Uterus (tissue), 4 donors: ENCODE data around the gene GPR68. TPM values are rescaled to one million over a fixed set of nuclear protein-coding genes. Genes with fewer than 3 reads are reported as not detected.

Experiments
- DNase-seq, 2 donors: peaks; one replicate each; pipeline ENCODE4 v3.0.0-alpha.2; 2019 to 2020
- H3K27ac ChIP-seq, 2 donors: fragments of 200-600 bp; sonication (generic); 1 replicate in 1 of 2; 2 replicates in 1 of 2; pipeline ENCODE4 v1.5.1; 2016 to 2018
- H3K27me3 ChIP-seq, 2 donors: fragments of 200-600 bp; sonication (generic); one replicate each; pipeline ENCODE4 v1.5.1; 2018 to 2019; ENCODE audit warnings: control low read depth in 1 of 2
- H3K36me3 ChIP-seq, 2 donors: fragments of 200-600 bp; sonication (generic); one replicate each; pipeline ENCODE4 v1.5.1; 2019; ENCODE audit warnings: control low read depth in 1 of 2
- H3K4me1 ChIP-seq, 2 donors: fragments of 200-600 bp; sonication (generic); one replicate each; pipeline ENCODE4 v1.5.1; 2018 to 2019; ENCODE audit warnings: control low read depth in 1 of 2
- H3K4me3 ChIP-seq, 2 donors: fragments of 200-600 bp; sonication (generic); 1 replicate in 1 of 2; 2 replicates in 1 of 2; pipeline ENCODE4 v1.5.1; 2018 to 2019; ENCODE audit warnings: mild to moderate bottlenecking in 1 of 2
- H3K9me3 ChIP-seq, 2 donors: fragments of 200-600 bp; sonication (generic); one replicate each; pipeline ENCODE4 v1.5.1; 2019; ENCODE audit warnings: control low read depth in 1 of 2
- CTCF ChIP-seq, 4 experiments: fragments of 200-600 bp in 2 of 4; fragments of 450-650 bp in 2 of 4; sonication (generic) in 2 of 4; IDR thresholded peaks; one replicate each; pipeline ENCODE4 v1.5.1; 2016 to 2019; ENCODE audit warnings: antibody characterized with exemption in 4 of 4, mild to moderate bottlenecking in 2 of 4, moderate library complexity in 1 of 4
- POLR2A ChIP-seq, 2 donors: fragments of 450-650 bp; IDR thresholded peaks; one replicate each; pipeline ENCODE4 v1.6.1; 2016; ENCODE audit warnings: antibody characterized with exemption in 2 of 2, mild to moderate bottlenecking in 1 of 2, moderate library complexity in 1 of 2
- intact Hi-C: fragments of 100-400 bp; cut with DNase I; formaldehyde crosslinking; loops from one replicate; pipeline ENCODE4 v1.15.1; 2023; ENCODE audit warnings: low total_unique reads
- total RNA-seq, 4 donors: library from RNA; depleted of rRNA in 3 of 4; stranded (reverse); fragments of >200 nt in 3 of 4; gene quantifications; one replicate each; pipeline versions ENCODE4 v1.1.0 to v1.2.4, GENCODE V29; 2014 to 2023
- donor health status: DM: yes; HTN: yes; CAD: no.

The GPR68 gene
- total RNA-seq, 4 donors from 2014 or later, result 0.48 to 0.98 TPM; not detected in 2

- no peak overlapping the region for H3K4me3 ChIP-seq
- H3K4me1 ChIP-seq, result no peaks in the 10 kb centered on the region
- no peaks in the 10 kb centered on the region for H3K9me3 ChIP-seq
- TF ChIP-seq CTCF (IDR thresholded peaks at IDR 0.05) (no peak), POLR2A (IDR thresholded peaks at IDR 0.05) (no peak)
- no peak overlapping the region for H3K27ac ChIP-seq
- intact Hi-C loops, result no loop called here
- H3K27me3 ChIP-seq, result no peaks in the 10 kb centered on the region
- DNase-seq, result no peak
- H3K36me3 ChIP-seq, result no peaks in the 10 kb centered on the region
Measured at GRCh38 chr14:91193069-91193468, 51.4 kb downstream of the GPR68 start.

GRCh38 chr14:91190853-91191252 lies 53.7 kb downstream of the GPR68 start:
- H3K27ac ChIP-seq, result no peak overlapping the region
- TF ChIP-seq CTCF (IDR thresholded peaks at IDR 0.05) (no peak), POLR2A (IDR thresholded peaks at IDR 0.05) (no peak)
- DNase-seq, result no peak
- H3K4me3 ChIP-seq, result no peak overlapping the region
- no peaks in the 10 kb centered on the region for H3K4me1 ChIP-seq
- no peaks in the 10 kb centered on the region for H3K9me3 ChIP-seq
- no peaks in the 10 kb centered on the region for H3K36me3 ChIP-seq
- intact Hi-C loops, result no loop called here
- H3K27me3 ChIP-seq, result no peaks in the 10 kb centered on the region

GRCh38 chr14:91187271-91187670 lies 57.2 kb downstream of the GPR68 start:
- H3K36me3 ChIP-seq, result no peaks in the 10 kb centered on the region
- intact Hi-C loops, result no loop called here

GRCh38 chr14:91186515-91187066 lies 57.9 kb downstream of the GPR68 start:
- H3K36me3 ChIP-seq, result no peaks in the 10 kb centered on the region
- intact Hi-C loops, result no loop called here

More at GRCh38 chr14:91187271-91187670, 57.2 kb downstream of the GPR68 start:
- no peak overlapping the region for H3K27ac ChIP-seq
- no peak for TF ChIP-seq POLR2A (IDR thresholded peaks at IDR 0.05)
- no peak for TF ChIP-seq CTCF (IDR thresholded peaks at IDR 0.05)
- H3K9me3 ChIP-seq, result no peaks in the 10 kb centered on the region
- H3K4me3 ChIP-seq, result no peak overlapping the region
- no peak for DNase-seq
- no peaks in the 10 kb centered on the region for H3K27me3 ChIP-seq
- no peaks in the 10 kb centered on the region for H3K4me1 ChIP-seq

GRCh38 chr14:91185721-91186120 lies 58.8 kb downstream of the GPR68 start:
- DNase-seq, result no peak
- no peaks in the 10 kb centered on the region for H3K27me3 ChIP-seq
- no peaks in the 10 kb centered on the region for H3K4me1 ChIP-seq
- no peaks in the 10 kb centered on the region for H3K36me3 ChIP-seq
- no peak overlapping the region for H3K27ac ChIP-seq
- no peaks in the 10 kb centered on the region for H3K9me3 ChIP-seq
- no peak overlapping the region for H3K4me3 ChIP-seq
- TF ChIP-seq POLR2A (IDR thresholded peaks at IDR 0.05), result no peak
- no peak for TF ChIP-seq CTCF (IDR thresholded peaks at IDR 0.05)
- intact Hi-C loops, result no loop called here

More at GRCh38 chr14:91186515-91187066, 57.9 kb downstream of the GPR68 start:
- DNase-seq, result no peak
- Histone ChIP-seq H3K27me3 (no peaks in the 10 kb centered on the region), H3K4me1 (no peaks in the 10 kb centered on the region), H3K9me3 (no peaks in the 10 kb centered on the region), H3K4me3 (no peak overlapping the region), H3K27ac (no peak overlapping the region)
- no peak for TF ChIP-seq POLR2A (IDR thresholded peaks at IDR 0.05)
- no peak for TF ChIP-seq CTCF (IDR thresholded peaks at IDR 0.05)
